Ishikawa (cell line): Measurements from ENCODE around the gene KIF5C.

Experiments
- CEBPB ChIP-seq: IDR thresholded peaks from 2 replicates; pipeline ENCODE4 v1.6.1; 2012
- CREB1 ChIP-seq: IDR thresholded peaks from 2 replicates; pipeline ENCODE4 v1.6.1; 2012; ENCODE audit warnings: low read depth
- EGR1 ChIP-seq: IDR thresholded peaks from 2 replicates; pipeline ENCODE4 v1.6.1; 2012
- EP300 ChIP-seq: IDR thresholded peaks from 2 replicates; pipeline ENCODE4 v1.6.1; 2012; ENCODE audit warnings: borderline replicate concordance
- RAD21 ChIP-seq: IDR thresholded peaks from 2 replicates; pipeline ENCODE4 v1.6.1; 2012; ENCODE audit warnings: low read depth
- TAF1 ChIP-seq: IDR thresholded peaks from 2 replicates; pipeline ENCODE4 v1.6.1; 2012; ENCODE audit warnings: low read depth, mild to moderate bottlenecking
- TEAD4 ChIP-seq: IDR thresholded peaks from 2 replicates; pipeline ENCODE4 v1.6.1; 2012
- YY1 ChIP-seq: IDR thresholded peaks from 2 replicates; pipeline ENCODE4 v1.6.1; 2012; ENCODE audit warnings: low read depth
- ZBTB7A ChIP-seq: IDR thresholded peaks from 2 replicates; pipeline ENCODE4 v1.6.1; 2012; ENCODE audit warnings: low read depth
- TF ChIP-seq, protein P1 (sequence below): IDR thresholded peaks from 2 replicates; pipeline ENCODE4 v1.6.1; 2012; ENCODE audit warnings: low read depth, mild to moderate bottlenecking
- TF ChIP-seq, protein P2 (sequence below): IDR thresholded peaks from 2 replicates; pipeline ENCODE4 v1.6.1; 2012

DNA sequence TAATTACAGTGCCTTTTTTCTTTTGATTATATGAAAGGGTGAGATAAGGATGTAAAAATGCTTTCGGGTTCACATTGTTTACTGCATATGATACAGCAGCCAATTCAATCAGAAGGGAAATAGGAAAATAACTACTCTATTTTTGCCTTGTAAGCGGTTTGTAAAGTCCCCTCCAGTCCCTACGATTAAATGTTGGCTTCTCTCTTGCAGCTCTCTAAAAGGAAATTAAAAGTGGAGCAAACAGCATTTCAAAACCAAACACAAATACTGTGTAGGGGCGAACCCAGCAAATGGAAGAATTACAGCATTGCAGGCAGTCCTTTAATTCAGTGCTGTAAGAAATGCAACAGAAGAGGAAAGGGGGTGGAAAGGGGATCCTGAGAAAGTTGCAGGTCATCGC, 182.4 kb downstream of the KIF5C start:
- TF ChIP-seq CREB1, result no peak
- TF ChIP-seq, protein P1, sequence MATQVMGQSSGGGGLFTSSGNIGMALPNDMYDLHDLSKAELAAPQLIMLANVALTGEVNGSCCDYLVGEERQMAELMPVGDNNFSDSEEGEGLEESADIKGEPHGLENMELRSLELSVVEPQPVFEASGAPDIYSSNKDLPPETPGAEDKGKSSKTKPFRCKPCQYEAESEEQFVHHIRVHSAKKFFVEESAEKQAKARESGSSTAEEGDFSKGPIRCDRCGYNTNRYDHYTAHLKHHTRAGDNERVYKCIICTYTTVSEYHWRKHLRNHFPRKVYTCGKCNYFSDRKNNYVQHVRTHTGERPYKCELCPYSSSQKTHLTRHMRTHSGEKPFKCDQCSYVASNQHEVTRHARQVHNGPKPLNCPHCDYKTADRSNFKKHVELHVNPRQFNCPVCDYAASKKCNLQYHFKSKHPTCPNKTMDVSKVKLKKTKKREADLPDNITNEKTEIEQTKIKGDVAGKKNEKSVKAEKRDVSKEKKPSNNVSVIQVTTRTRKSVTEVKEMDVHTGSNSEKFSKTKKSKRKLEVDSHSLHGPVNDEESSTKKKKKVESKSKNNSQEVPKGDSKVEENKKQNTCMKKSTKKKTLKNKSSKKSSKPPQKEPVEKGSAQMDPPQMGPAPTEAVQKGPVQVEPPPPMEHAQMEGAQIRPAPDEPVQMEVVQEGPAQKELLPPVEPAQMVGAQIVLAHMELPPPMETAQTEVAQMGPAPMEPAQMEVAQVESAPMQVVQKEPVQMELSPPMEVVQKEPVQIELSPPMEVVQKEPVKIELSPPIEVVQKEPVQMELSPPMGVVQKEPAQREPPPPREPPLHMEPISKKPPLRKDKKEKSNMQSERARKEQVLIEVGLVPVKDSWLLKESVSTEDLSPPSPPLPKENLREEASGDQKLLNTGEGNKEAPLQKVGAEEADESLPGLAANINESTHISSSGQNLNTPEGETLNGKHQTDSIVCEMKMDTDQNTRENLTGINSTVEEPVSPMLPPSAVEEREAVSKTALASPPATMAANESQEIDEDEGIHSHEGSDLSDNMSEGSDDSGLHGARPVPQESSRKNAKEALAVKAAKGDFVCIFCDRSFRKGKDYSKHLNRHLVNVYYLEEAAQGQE, result no peak
- TF ChIP-seq EP300, result no peak
- no peak for TF ChIP-seq TAF1
- TF ChIP-seq TEAD4, result no peak
- no peak for TF ChIP-seq YY1
- TF ChIP-seq EGR1, result no peak
- TF ChIP-seq RAD21, result no peak
- TF ChIP-seq, protein P2, sequence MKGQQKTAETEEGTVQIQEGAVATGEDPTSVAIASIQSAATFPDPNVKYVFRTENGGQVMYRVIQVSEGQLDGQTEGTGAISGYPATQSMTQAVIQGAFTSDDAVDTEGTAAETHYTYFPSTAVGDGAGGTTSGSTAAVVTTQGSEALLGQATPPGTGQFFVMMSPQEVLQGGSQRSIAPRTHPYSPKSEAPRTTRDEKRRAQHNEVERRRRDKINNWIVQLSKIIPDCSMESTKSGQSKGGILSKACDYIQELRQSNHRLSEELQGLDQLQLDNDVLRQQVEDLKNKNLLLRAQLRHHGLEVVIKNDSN, result no peak
- TF ChIP-seq ZBTB7A, result no peak
- TF ChIP-seq CEBPB, result no peak
